Measurements from ENCODE around the gene LILRB5. TPM values are rescaled to one million over a fixed set of nuclear protein-coding genes. Genes with fewer than 3 reads are reported as not detected.
A peak's percentile ranks its signal among the peaks of the same experiment; 100 is the strongest.
"Not testable (repeated sequence)": the region's sequence is repeated elsewhere in the genome, so short reads cannot be mapped to it uniquely, and the experiment has no call there.

The LILRB5 gene
- total RNA-seq, 1 donor from 2014 or later = 38.2 TPM

- peak overlapping the region; percentile 37 to 64 for H3K27ac ChIP-seq
- intact Hi-C loops (cut with DNase I) = no loop called here
- TF ChIP-seq CTCF (IDR thresholded peaks at IDR 0.05) = no peak
- H3K4me3 ChIP-seq = no peak overlapping the region
- H3K9me3 ChIP-seq = no peaks in the 10 kb centered on the region
- no peak for DNase-seq (ENCODE audit: low spot score in 2 of 2)
- H3K27me3 ChIP-seq = no peaks in the 10 kb centered on the region
- peaks cover 46 to 50% of the 10 kb centered on the region in 2 donors for H3K36me3 ChIP-seq
- H3K4me1 ChIP-seq = peaks cover 7 to 23% of the 10 kb centered on the region in 2 donors
Observed at GRCh38 chr19:54207676-54207982, 49.4 kb downstream of the LILRB5 start.

GRCh38 chr19:54207193-54207592 lies 49.9 kb downstream of the LILRB5 start:
- DNase-seq (ENCODE audit: low spot score in 2 of 2); intact Hi-C loops (cut with DNase I); H3K9me3 ChIP-seq; H3K4me3 ChIP-seq; H3K27me3 ChIP-seq: not testable (repeated sequence)
- Histone ChIP-seq H3K36me3 (peaks cover 50 to 55% of the 10 kb centered on the region in 2 donors), H3K4me1 (peaks cover 7 to 27% of the 10 kb centered on the region in 2 donors), H3K27ac (peak overlapping the region; percentile 37 to 64)

- intact Hi-C loops (cut with DNase I) = no loop called here
- Histone ChIP-seq H3K36me3 (peaks cover 51 to 59% of the 10 kb centered on the region in 2 donors), H3K4me1 (peaks cover 10 to 31% of the 10 kb centered on the region in 2 donors), H3K9me3 (no peaks in the 10 kb centered on the region), H3K27ac (peak overlapping the region; percentile 37 to 64), H3K27me3 (no peaks in the 10 kb centered on the region), H3K4me3 (no peak overlapping the region)
- TF ChIP-seq CTCF (IDR thresholded peaks at IDR 0.05) = no peak
- DNase-seq (ENCODE audit: low spot score in 2 of 2) = no peak
Observed at GRCh38 chr19:54206831-54207177, 50.3 kb downstream of the LILRB5 start.

GRCh38 chr19:54206030-54206830 lies 50.8 kb downstream of the LILRB5 start:
- H3K27me3 ChIP-seq = no peaks in the 10 kb centered on the region
- H3K27ac ChIP-seq = peak overlapping the region; percentile 37 to 64
- DNase-seq (ENCODE audit: low spot score in 2 of 2) = peak in 1 of 2 donors; percentile 66
- H3K4me3 ChIP-seq = no peak overlapping the region
- H3K36me3 ChIP-seq = peaks cover 51 to 61% of the 10 kb centered on the region in 2 donors
- no peak for TF ChIP-seq CTCF (IDR thresholded peaks at IDR 0.05)
- peaks cover 14 to 36% of the 10 kb centered on the region in 2 donors for H3K4me1 ChIP-seq
- intact Hi-C loops (cut with DNase I) = no loop called here
- H3K9me3 ChIP-seq = no peaks in the 10 kb centered on the region

- no peak for DNase-seq (ENCODE audit: low spot score in 2 of 2)
- no peak for TF ChIP-seq CTCF (IDR thresholded peaks at IDR 0.05)
- Histone ChIP-seq H3K36me3 (peaks cover 51 to 61% of the 10 kb centered on the region in 2 donors), H3K27me3 (no peaks in the 10 kb centered on the region), H3K4me3 (no peak overlapping the region), H3K27ac (no peak overlapping the region), H3K9me3 (no peaks in the 10 kb centered on the region), H3K4me1 (peaks cover 14 to 31% of the 10 kb centered on the region in 2 donors)
- intact Hi-C loops (cut with DNase I) = loop anchor here (2.0 to 5.0 kb wide), 3 partner anchors 26 to 912 kb away; partner anchors contain the start of gene PPP1R12C
Observed at GRCh38 chr19:54204767-54205468, 52.2 kb downstream of the LILRB5 start.

- Histone ChIP-seq H3K36me3 (peaks cover 51 to 59% of the 10 kb centered on the region in 2 donors), H3K4me3 (no peak overlapping the region)
Observed at GRCh38 chr19:54203151-54203611, 53.9 kb downstream of the LILRB5 start.

More at GRCh38 chr19:54203151-54203611, 53.9 kb downstream of the LILRB5 start:
- TF ChIP-seq CTCF (IDR thresholded peaks at IDR 0.05) = no peak
- Histone ChIP-seq H3K27me3 (no peaks in the 10 kb centered on the region), H3K4me1 (peaks cover 6 to 23% of the 10 kb centered on the region in 2 donors), H3K9me3 (no peaks in the 10 kb centered on the region), H3K27ac (no peak overlapping the region)
- intact Hi-C loops (cut with DNase I) = loop anchor here (5.0 kb wide), 2 partner anchors 326 to 914 kb away; partner anchors contain the start of gene PPP1R12C
- no peak for DNase-seq (ENCODE audit: low spot score in 2 of 2)
